GM12878 (cell line): Measurements from ENCODE around the gene DNAJC3. TPM values are rescaled to one million over a fixed set of nuclear protein-coding genes. Genes with fewer than 3 reads are reported as not detected.

ENCODE experiments used
- CTCF ChIP-seq, 3 experiments: IDR thresholded peaks in 2 of 3; conservative IDR thresholded peaks in 1 of 3; 2 replicates each; pipeline ENCODE4 v1.5.1; 2011; ENCODE audit warnings: low read depth in 3 of 3, low read length in 3 of 3, mild to moderate bottlenecking in 3 of 3, control low read depth in 2 of 3, moderate library complexity in 2 of 3, inconsistent platforms in 1 of 3, mixed read lengths in 1 of 3; ENCODE audit not compliant: control insufficient read depth in 2 of 3, insufficient read depth in 1 of 3; ENCODE audit errors: extremely low read depth in 1 of 3
- ETV6 ChIP-seq, 2 experiments: fragments of 450-650 bp in 1 of 2; IDR thresholded peaks in 1 of 2; conservative IDR thresholded peaks in 1 of 2; 2 replicates each; pipeline ENCODE4 v1.6.1; 2014; ENCODE audit warnings: antibody characterized with exemption in 1 of 2, borderline replicate concordance in 1 of 2, low read depth in 1 of 2, mild to moderate bottlenecking in 1 of 2, moderate library complexity in 1 of 2
- IKZF2 ChIP-seq, 2 experiments: fragments of 450-650 bp; IDR thresholded peaks; 2 replicates each; pipeline ENCODE4 v1.6.1; 2017; ENCODE audit warnings: mild to moderate bottlenecking in 2 of 2, moderate library complexity in 2 of 2
- NFXL1 ChIP-seq: fragments of 450-650 bp; IDR thresholded peaks from 2 replicates; pipeline ENCODE4 v1.6.1; 2017; ENCODE audit warnings: antibody characterized with exemption, mild to moderate bottlenecking, borderline replicate concordance
- NR2F1 ChIP-seq: fragments of 450-650 bp; conservative IDR thresholded peaks from 2 replicates; pipeline ENCODE4 v1.6.1; 2017; ENCODE audit warnings: mild to moderate bottlenecking
- ZNF384 ChIP-seq: IDR thresholded peaks from 2 replicates; pipeline ENCODE4 v1.6.1; 2012; ENCODE audit warnings: low read depth, mild to moderate bottlenecking, low read length, improper control_type of control experiment, borderline replicate concordance
- ZNF687 ChIP-seq: fragments of 450-650 bp; IDR thresholded peaks from 2 replicates; pipeline ENCODE4 v1.6.1; 2017; ENCODE audit warnings: mild to moderate bottlenecking, moderate library complexity
- polyA plus RNA-seq, 11 experiments: library from polyadenylated mRNA; depleted of rRNA in 4 of 11; unstranded in 6 of 11; stranded (reverse) in 5 of 11; fragments of >200 nt; fragmentation: Nextera tagmentation in 4 of 11; fragmentation: Illumina TruSeq in 1 of 11; extraction: Ambion mirVana in 4 of 11; extraction: Trizol in 1 of 11; gene quantifications; 1 replicate in 1 of 11; 2 replicates in 10 of 11; pipeline versions ENCODE4 v1.2.1 to v1.2.3, GENCODE V29; 2011 to 2016; ENCODE audit warnings: inconsistent platforms in 2 of 11, missing spikeins in 2 of 11, low read depth in 1 of 11
- total RNA-seq, 4 experiments: library from RNA; depleted of rRNA in 3 of 4; stranded (reverse); fragments of >200 nt in 3 of 4; fragmentation: Illumina TruSeq in 1 of 4; extraction: Trizol in 1 of 4; gene quantifications; 2 replicates each; pipeline versions ENCODE4 v1.2.1 to v1.2.3, GENCODE V29; 2013 to 2021

Gene DNAJC3
- total and polyA plus RNA-seq, 10 of the 15 experiments (the other 5 are each of a cell fraction or from before 2014, with no cell fraction given), result 9.3 to 37.4 (median 19.0) TPM

GRCh38 chr13:95652244-95652764, 24.6 kb upstream of the DNAJC3 start (continued):
- TF ChIP-seq ZNF687 (no peak), IKZF2 (IDR thresholded peaks at IDR 0.05) (no peak), CTCF (IDR thresholded peaks at IDR 0.05 in 2 of 3, conservative IDR thresholded peaks at IDR 0.05 in 1 of 3; ENCODE audit: control insufficient read depth in 2 of 3, extremely low read depth in 1 of 3, insufficient read depth in 1 of 3, low read depth in 3 of 3, low read length in 3 of 3) (no peak), ETV6 (conservative IDR thresholded peaks at IDR 0.05 in 1 of 2, IDR thresholded peaks at IDR 0.05 in 1 of 2; ENCODE audit: borderline replicate concordance in 1 of 2, low read depth in 1 of 2) (no peak), NFXL1 (no peak), ZNF384 (no peak), NR2F1 (no peak)
